ENCODE data around the gene EXOSC5. TPM values are rescaled to one million over a fixed set of nuclear protein-coding genes. Genes with fewer than 3 reads are reported as not detected.

Gene EXOSC5
- total and polyA plus RNA-seq, 9 of the 15 experiments (the other 6 are each of a cell fraction or from before 2014, with no cell fraction given): 10.9 to 75.5 (median 37.8) TPM

DNA sequence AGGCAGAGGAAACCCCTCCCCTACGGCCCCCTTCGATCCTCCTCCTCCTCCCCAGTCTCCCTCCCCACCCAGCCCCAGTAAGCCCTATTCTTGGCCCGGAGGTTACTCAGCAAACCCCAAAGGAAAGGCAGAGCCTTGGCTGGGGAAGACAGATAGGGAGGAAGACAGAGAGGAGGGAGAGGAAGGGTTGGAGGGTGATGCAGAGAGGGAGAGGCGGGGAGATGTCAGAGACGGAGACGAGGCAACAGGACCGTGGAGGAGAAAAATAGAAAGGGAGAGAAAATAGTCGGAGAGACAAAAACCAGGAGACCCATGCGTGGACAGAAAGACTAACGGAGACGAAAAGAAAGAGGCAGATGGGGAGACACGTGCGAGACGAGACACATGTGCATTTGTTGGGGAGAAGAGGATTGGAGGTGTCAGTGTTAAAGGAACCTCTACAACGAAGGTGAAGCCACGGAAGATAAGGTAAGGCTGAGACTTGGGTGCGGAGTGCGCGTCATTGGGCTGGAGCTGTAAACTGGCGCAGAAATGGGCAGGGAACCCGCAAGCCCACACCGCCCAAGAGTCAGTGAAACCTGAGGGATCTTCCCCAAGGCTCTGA is 46.3 kb downstream of the EXOSC5 start (continued):
- TF ChIP-seq ZNF12 (CRISPR knock-in tag; IDR thresholded peaks at IDR 0.05): no peak
- peak; percentile 88; the same call in 1 of the 2 replicates for TF ChIP-seq YBX1 (IDR thresholded peaks at IDR 0.05)
- no peak for TF ChIP-seq SAFB (IDR thresholded peaks at IDR 0.05; ENCODE audit: borderline replicate concordance, low read depth, low read length)
- TF ChIP-seq, protein P1, sequence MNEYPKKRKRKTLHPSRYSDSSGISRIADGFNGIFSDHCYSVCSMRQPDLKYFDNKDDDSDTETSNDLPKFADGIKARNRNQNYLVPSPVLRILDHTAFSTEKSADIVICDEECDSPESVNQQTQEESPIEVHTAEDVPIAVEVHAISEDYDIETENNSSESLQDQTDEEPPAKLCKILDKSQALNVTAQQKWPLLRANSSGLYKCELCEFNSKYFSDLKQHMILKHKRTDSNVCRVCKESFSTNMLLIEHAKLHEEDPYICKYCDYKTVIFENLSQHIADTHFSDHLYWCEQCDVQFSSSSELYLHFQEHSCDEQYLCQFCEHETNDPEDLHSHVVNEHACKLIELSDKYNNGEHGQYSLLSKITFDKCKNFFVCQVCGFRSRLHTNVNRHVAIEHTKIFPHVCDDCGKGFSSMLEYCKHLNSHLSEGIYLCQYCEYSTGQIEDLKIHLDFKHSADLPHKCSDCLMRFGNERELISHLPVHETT (CRISPR knock-in tag; conservative IDR thresholded peaks at IDR 0.05 in 1 of 2, IDR thresholded peaks at IDR 0.05 in 1 of 2): no peak
- no peak for TF ChIP-seq CBX5 (IDR thresholded peaks at IDR 0.05; ENCODE audit: borderline replicate concordance, low read depth)
- TF ChIP-seq, protein P2, sequence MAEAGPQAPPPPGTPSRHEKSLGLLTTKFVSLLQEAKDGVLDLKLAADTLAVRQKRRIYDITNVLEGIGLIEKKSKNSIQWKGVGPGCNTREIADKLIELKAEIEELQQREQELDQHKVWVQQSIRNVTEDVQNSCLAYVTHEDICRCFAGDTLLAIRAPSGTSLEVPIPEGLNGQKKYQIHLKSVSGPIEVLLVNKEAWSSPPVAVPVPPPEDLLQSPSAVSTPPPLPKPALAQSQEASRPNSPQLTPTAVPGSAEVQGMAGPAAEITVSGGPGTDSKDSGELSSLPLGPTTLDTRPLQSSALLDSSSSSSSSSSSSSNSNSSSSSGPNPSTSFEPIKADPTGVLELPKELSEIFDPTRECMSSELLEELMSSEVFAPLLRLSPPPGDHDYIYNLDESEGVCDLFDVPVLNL (CRISPR knock-in tag; IDR thresholded peaks at IDR 0.05; ENCODE audit: low read depth): no peak
- TF ChIP-seq, protein P3, sequence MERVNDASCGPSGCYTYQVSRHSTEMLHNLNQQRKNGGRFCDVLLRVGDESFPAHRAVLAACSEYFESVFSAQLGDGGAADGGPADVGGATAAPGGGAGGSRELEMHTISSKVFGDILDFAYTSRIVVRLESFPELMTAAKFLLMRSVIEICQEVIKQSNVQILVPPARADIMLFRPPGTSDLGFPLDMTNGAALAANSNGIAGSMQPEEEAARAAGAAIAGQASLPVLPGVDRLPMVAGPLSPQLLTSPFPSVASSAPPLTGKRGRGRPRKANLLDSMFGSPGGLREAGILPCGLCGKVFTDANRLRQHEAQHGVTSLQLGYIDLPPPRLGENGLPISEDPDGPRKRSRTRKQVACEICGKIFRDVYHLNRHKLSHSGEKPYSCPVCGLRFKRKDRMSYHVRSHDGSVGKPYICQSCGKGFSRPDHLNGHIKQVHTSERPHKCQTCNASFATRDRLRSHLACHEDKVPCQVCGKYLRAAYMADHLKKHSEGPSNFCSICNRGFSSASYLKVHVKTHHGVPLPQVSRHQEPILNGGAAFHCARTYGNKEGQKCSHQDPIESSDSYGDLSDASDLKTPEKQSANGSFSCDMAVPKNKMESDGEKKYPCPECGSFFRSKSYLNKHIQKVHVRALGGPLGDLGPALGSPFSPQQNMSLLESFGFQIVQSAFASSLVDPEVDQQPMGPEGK (CRISPR knock-in tag; IDR thresholded peaks at IDR 0.05; ENCODE audit: borderline replicate concordance): no peak
- TF ChIP-seq PHB (CRISPR knock-in tag; IDR thresholded peaks at IDR 0.05): no peak
- no peak for TF ChIP-seq ZNF282 (CRISPR knock-in tag; IDR thresholded peaks at IDR 0.05)
- no peak for TF ChIP-seq POLR2G (IDR thresholded peaks at IDR 0.05; ENCODE audit: low read depth, low read length)
- TF ChIP-seq MCM3 (IDR thresholded peaks at IDR 0.05): no peak
- no peak; the same call in 1 of the 2 replicates for TF ChIP-seq ETV1 (tag; conservative IDR thresholded peaks at IDR 0.05; ENCODE audit: low read depth)
- no peak for TF ChIP-seq CREBBP (IDR thresholded peaks at IDR 0.05; ENCODE audit: low read depth, low read length)
- TF ChIP-seq YY1 (IDR thresholded peaks at IDR 0.05; ENCODE audit: borderline replicate concordance in 1 of 3, control insufficient read depth in 1 of 3, extremely low read depth in 1 of 3, insufficient read depth in 3 of 3, insufficient read length in 1 of 3, insufficient replicate concordance in 2 of 3, low read depth in 1 of 3, low read length in 2 of 3): peak in 1 of 3 experiments; percentile 37
- peak; percentile 47 for TF ChIP-seq KDM5B (IDR thresholded peaks at IDR 0.05; ENCODE audit: insufficient replicate concordance, low read depth, low read length)
- TF ChIP-seq, protein P4, sequence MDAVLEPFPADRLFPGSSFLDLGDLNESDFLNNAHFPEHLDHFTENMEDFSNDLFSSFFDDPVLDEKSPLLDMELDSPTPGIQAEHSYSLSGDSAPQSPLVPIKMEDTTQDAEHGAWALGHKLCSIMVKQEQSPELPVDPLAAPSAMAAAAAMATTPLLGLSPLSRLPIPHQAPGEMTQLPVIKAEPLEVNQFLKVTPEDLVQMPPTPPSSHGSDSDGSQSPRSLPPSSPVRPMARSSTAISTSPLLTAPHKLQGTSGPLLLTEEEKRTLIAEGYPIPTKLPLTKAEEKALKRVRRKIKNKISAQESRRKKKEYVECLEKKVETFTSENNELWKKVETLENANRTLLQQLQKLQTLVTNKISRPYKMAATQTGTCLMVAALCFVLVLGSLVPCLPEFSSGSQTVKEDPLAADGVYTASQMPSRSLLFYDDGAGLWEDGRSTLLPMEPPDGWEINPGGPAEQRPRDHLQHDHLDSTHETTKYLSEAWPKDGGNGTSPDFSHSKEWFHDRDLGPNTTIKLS (IDR thresholded peaks at IDR 0.05; ENCODE audit: borderline replicate concordance, low read depth): no peak
- TF ChIP-seq, protein P5, sequence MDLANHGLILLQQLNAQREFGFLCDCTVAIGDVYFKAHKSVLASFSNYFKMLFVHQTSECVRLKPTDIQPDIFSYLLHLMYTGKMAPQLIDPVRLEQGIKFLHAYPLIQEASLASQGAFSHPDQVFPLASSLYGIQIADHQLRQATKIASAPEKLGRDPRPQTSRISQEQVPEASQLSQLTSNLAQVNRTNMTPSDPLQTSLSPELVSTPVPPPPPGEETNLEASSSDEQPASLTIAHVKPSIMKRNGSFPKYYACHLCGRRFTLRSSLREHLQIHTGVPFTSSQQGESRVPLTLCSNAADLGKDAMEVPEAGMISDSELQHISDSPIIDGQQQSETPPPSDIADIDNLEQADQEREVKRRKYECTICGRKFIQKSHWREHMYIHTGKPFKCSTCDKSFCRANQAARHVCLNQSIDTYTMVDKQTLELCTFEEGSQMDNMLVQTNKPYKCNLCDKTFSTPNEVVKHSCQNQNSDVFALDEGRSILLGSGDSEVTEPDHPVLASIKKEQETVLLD (IDR thresholded peaks at IDR 0.05): peak; percentile 77; the same call in 1 of the 2 replicates
- no peak for TF ChIP-seq CCNT2 (IDR thresholded peaks at IDR 0.05; ENCODE audit: borderline replicate concordance, extremely low read depth, insufficient read length, low read depth, low read length)
- no peak for TF ChIP-seq HNRNPLL (IDR thresholded peaks at IDR 0.05; ENCODE audit: low read depth, low read length, poor library complexity, severe bottlenecking)
